ENCODE data around the gene LDB2.

The LDB2 gene

GRCh38 chr4:16496501-16496900 is 401.9 kb downstream of the LDB2 start:
- Histone ChIP-seq H3K9me3 (ENCODE audit: low read depth, low read length) (no peaks in the 10 kb centered on the region), H3K27ac (no peak overlapping the region), H3K36me3 (ENCODE audit: insufficient read depth, low read length) (peaks cover 10% of the 10 kb centered on the region), H3K4me3 (no peak overlapping the region), H3K9ac (ENCODE audit: insufficient read length) (no peak overlapping the region)
- TF ChIP-seq POLR2AphosphoS5 (IDR thresholded peaks at IDR 0.05; ENCODE audit: borderline replicate concordance, low read depth, low read length) (no peak), FOXP2 (optimal IDR thresholded peaks at IDR 0.05; ENCODE audit: control extremely low read depth, extremely low read length, insufficient read depth) (no peak), EZH2 (IDR thresholded peaks at IDR 0.05) (no peak)
- no peak for DNase-seq (ENCODE audit: low read depth, low spot score)

DNA sequence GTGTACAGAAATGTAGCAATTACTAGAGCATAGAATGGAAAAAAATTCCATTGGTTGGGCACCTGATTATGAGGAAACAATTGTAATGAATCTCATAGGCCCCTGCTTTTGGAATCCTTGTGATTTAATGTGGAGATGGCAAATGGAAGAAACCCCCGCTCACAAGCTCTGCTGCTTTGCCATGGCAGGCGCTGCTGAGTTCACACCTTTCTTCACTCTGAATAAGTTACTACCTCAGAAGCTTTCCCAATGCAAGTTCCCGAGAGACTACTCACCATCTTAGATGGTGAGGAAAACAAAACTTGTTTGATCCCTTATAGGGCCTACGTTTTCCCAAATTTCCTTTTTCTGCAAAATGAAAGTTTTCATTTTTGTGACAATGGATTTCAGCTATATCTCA is 405.6 kb downstream of the LDB2 start:
- TF ChIP-seq FOXP2 (optimal IDR thresholded peaks at IDR 0.05; ENCODE audit: control extremely low read depth, extremely low read length, insufficient read depth) (no peak), POLR2AphosphoS5 (IDR thresholded peaks at IDR 0.05; ENCODE audit: borderline replicate concordance, low read depth, low read length) (no peak), EZH2 (IDR thresholded peaks at IDR 0.05) (no peak)
- H3K36me3 ChIP-seq (ENCODE audit: insufficient read depth, low read length) = no peaks in the 10 kb centered on the region
- H3K27ac ChIP-seq = no peak overlapping the region
- no peak overlapping the region for H3K9ac ChIP-seq (ENCODE audit: insufficient read length)
- DNase-seq (ENCODE audit: low read depth, low spot score) = no peak
- H3K4me3 ChIP-seq = no peak overlapping the region
- H3K9me3 ChIP-seq (ENCODE audit: low read depth, low read length) = no peaks in the 10 kb centered on the region

DNA sequence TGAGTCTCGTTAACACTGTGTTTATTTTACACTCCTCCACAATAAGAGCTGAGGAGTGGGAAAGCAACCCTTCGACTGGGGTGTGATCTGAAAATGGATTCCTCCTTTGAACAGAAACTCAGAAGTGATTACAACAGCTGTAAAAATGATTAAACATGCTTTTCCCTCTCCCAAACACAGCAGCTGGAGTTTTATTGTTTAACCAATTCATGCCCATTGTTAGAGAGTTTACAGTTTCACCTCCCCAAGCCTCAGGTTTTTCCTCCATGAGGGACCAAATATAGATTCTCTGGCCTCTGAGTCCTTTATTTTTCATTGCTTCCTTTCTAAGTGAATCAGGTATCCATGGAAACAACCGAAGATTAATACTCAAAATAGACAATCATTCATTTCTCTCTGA is 409.2 kb downstream of the LDB2 start:
- DNase-seq (ENCODE audit: low read depth, low spot score) = no peak
- TF ChIP-seq EZH2 (IDR thresholded peaks at IDR 0.05) (no peak), FOXP2 (optimal IDR thresholded peaks at IDR 0.05; ENCODE audit: control extremely low read depth, extremely low read length, insufficient read depth) (no peak), POLR2AphosphoS5 (IDR thresholded peaks at IDR 0.05; ENCODE audit: borderline replicate concordance, low read depth, low read length) (no peak)

GRCh38 chr4:16488084-16488483 is 410.4 kb downstream of the LDB2 start:
- H3K4me3 ChIP-seq = no peak overlapping the region
- H3K9me3 ChIP-seq (ENCODE audit: low read depth, low read length) = no peaks in the 10 kb centered on the region
- no peak overlapping the region for H3K27ac ChIP-seq
- H3K9ac ChIP-seq (ENCODE audit: insufficient read length) = no peak overlapping the region
- DNase-seq (ENCODE audit: low read depth, low spot score) = no peak
- no peaks in the 10 kb centered on the region for H3K36me3 ChIP-seq (ENCODE audit: insufficient read depth, low read length)
- TF ChIP-seq POLR2AphosphoS5 (IDR thresholded peaks at IDR 0.05; ENCODE audit: borderline replicate concordance, low read depth, low read length) = no peak
- TF ChIP-seq FOXP2 (optimal IDR thresholded peaks at IDR 0.05; ENCODE audit: control extremely low read depth, extremely low read length, insufficient read depth) = no peak
- no peak for TF ChIP-seq EZH2 (IDR thresholded peaks at IDR 0.05)

More for the DNA sequence above, 409.2 kb downstream of the LDB2 start:
- Histone ChIP-seq H3K4me3 (no peak overlapping the region), H3K9me3 (ENCODE audit: low read depth, low read length) (no peaks in the 10 kb centered on the region), H3K36me3 (ENCODE audit: insufficient read depth, low read length) (no peaks in the 10 kb centered on the region), H3K27ac (no peak overlapping the region), H3K9ac (ENCODE audit: insufficient read length) (no peak overlapping the region)

GRCh38 chr4:16484711-16485110 is 413.7 kb downstream of the LDB2 start:
- no peak for DNase-seq (ENCODE audit: low read depth, low spot score)
- H3K36me3 ChIP-seq (ENCODE audit: insufficient read depth, low read length) = no peaks in the 10 kb centered on the region
- H3K4me3 ChIP-seq = no peak overlapping the region
- H3K9me3 ChIP-seq (ENCODE audit: low read depth, low read length) = no peaks in the 10 kb centered on the region
- H3K9ac ChIP-seq (ENCODE audit: insufficient read length) = no peak overlapping the region
- no peak for TF ChIP-seq EZH2 (IDR thresholded peaks at IDR 0.05)
- no peak for TF ChIP-seq FOXP2 (optimal IDR thresholded peaks at IDR 0.05; ENCODE audit: control extremely low read depth, extremely low read length, insufficient read depth)
- no peak for TF ChIP-seq POLR2AphosphoS5 (IDR thresholded peaks at IDR 0.05; ENCODE audit: borderline replicate concordance, low read depth, low read length)
- no peak overlapping the region for H3K27ac ChIP-seq

DNA sequence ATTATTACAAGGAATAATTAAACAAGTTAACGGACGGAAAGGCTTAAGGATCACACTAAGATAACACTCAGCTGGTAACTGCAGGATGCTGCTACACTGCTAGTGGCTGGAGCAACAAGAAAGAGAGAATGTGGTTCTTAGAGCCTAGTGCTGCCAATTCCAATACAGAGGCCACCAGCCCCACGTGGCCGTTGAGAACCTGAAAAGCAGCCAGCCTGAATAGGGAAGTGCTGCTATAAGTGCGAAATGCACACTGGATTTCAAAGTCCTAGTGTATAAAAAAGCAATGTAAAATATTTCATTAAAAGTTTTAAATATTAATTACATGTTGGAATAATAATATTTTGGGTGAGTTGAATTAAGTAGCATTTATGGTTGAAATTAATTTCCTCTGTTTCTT is 414.9 kb downstream of the LDB2 start:
- no peak overlapping the region for H3K4me3 ChIP-seq
- TF ChIP-seq POLR2AphosphoS5 (IDR thresholded peaks at IDR 0.05; ENCODE audit: borderline replicate concordance, low read depth, low read length) (no peak), EZH2 (IDR thresholded peaks at IDR 0.05) (no peak), FOXP2 (optimal IDR thresholded peaks at IDR 0.05; ENCODE audit: control extremely low read depth, extremely low read length, insufficient read depth) (no peak)
- no peaks in the 10 kb centered on the region for H3K36me3 ChIP-seq (ENCODE audit: insufficient read depth, low read length)
- no peaks in the 10 kb centered on the region for H3K9me3 ChIP-seq (ENCODE audit: low read depth, low read length)
- no peak overlapping the region for H3K27ac ChIP-seq
- DNase-seq (ENCODE audit: low read depth, low spot score) = no peak
- H3K9ac ChIP-seq (ENCODE audit: insufficient read length) = no peak overlapping the region

GRCh38 chr4:16480011-16480410 is 418.4 kb downstream of the LDB2 start:
- H3K27ac ChIP-seq = no peak overlapping the region
- no peaks in the 10 kb centered on the region for H3K9me3 ChIP-seq (ENCODE audit: low read depth, low read length)
- no peak for DNase-seq (ENCODE audit: low read depth, low spot score)
- no peak overlapping the region for H3K4me3 ChIP-seq
- H3K9ac ChIP-seq (ENCODE audit: insufficient read length) = no peak overlapping the region
- H3K36me3 ChIP-seq (ENCODE audit: insufficient read depth, low read length) = no peaks in the 10 kb centered on the region
- no peak for TF ChIP-seq FOXP2 (optimal IDR thresholded peaks at IDR 0.05; ENCODE audit: control extremely low read depth, extremely low read length, insufficient read depth)
- TF ChIP-seq POLR2AphosphoS5 (IDR thresholded peaks at IDR 0.05; ENCODE audit: borderline replicate concordance, low read depth, low read length) = no peak
- TF ChIP-seq EZH2 (IDR thresholded peaks at IDR 0.05) = no peak

DNA sequence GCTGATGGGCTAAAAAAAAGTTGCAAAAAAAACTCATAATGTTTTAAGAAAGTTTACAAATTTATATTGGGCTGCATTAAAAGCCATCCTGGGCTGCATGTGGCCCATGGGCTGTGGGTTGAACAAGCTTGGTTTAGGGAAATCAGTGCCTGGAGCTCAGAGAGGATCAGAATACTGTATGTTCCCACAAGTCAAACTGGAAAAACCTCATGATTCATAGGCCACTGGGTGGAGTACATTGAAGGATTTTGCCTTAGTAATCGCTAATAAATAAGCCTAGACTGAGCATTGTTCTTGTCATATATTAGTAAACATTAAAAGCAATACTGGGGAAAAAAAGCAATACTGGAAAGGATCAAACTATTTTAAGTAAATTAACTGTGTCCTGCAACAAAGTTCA is 425.9 kb downstream of the LDB2 start:
- H3K9ac ChIP-seq (ENCODE audit: insufficient read length) = no peak overlapping the region
- DNase-seq (ENCODE audit: low read depth, low spot score) = no peak
- no peak overlapping the region for H3K27ac ChIP-seq
- TF ChIP-seq POLR2AphosphoS5 (IDR thresholded peaks at IDR 0.05; ENCODE audit: borderline replicate concordance, low read depth, low read length) (no peak), EZH2 (IDR thresholded peaks at IDR 0.05) (no peak), FOXP2 (optimal IDR thresholded peaks at IDR 0.05; ENCODE audit: control extremely low read depth, extremely low read length, insufficient read depth) (no peak)
- no peaks in the 10 kb centered on the region for H3K36me3 ChIP-seq (ENCODE audit: insufficient read depth, low read length)
- no peak overlapping the region for H3K4me3 ChIP-seq
- no peaks in the 10 kb centered on the region for H3K9me3 ChIP-seq (ENCODE audit: low read depth, low read length)

DNA sequence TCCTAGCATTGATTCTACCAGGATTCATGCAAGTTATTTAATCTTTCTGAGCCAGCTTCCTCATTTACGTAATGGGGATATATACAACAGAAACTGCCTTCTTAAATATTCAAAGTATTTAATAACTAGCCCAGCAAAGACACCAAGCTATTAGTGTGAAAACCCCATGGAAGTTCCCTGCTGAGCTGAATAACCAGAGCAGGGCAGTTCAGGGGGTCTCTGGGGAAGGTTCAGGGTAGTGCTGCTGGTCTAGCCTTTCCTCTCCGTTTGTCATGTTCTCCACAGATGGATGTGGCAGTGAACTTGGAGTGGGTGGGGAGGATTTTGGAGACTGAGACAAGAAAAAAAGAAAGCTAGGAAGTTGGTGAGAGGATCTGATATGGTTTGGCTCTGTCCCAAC is 431.4 kb downstream of the LDB2 start:
- Histone ChIP-seq H3K27ac (peak overlapping the region; percentile 71), H3K36me3 (ENCODE audit: insufficient read depth, low read length) (no peaks in the 10 kb centered on the region), H3K4me3 (0 out of 2 replicates have a peak overlapping the region, but pooled peaks have one; percentile 15), H3K9me3 (ENCODE audit: low read depth, low read length) (no peaks in the 10 kb centered on the region), H3K9ac (ENCODE audit: insufficient read length) (no peak overlapping the region)
- TF ChIP-seq FOXP2 (optimal IDR thresholded peaks at IDR 0.05; ENCODE audit: control extremely low read depth, extremely low read length, insufficient read depth) (no peak), EZH2 (IDR thresholded peaks at IDR 0.05) (no peak), POLR2AphosphoS5 (IDR thresholded peaks at IDR 0.05; ENCODE audit: borderline replicate concordance, low read depth, low read length) (no peak)
- DNase-seq (ENCODE audit: low read depth, low spot score) = no peak
